GM12892 (cell line): Measurements from ENCODE around the gene CPT1B.

Experiments used
- POLR2A ChIP-seq: IDR thresholded peaks from 2 replicates; pipeline ENCODE4 v1.6.1; 2011; ENCODE audit warnings: low read depth, low read length, control low read depth
- POLR2AphosphoS5 ChIP-seq: IDR thresholded peaks from 2 replicates; pipeline ENCODE4 v1.6.1; 2011; ENCODE audit warnings: low read depth, low read length, control low read depth

DNA sequence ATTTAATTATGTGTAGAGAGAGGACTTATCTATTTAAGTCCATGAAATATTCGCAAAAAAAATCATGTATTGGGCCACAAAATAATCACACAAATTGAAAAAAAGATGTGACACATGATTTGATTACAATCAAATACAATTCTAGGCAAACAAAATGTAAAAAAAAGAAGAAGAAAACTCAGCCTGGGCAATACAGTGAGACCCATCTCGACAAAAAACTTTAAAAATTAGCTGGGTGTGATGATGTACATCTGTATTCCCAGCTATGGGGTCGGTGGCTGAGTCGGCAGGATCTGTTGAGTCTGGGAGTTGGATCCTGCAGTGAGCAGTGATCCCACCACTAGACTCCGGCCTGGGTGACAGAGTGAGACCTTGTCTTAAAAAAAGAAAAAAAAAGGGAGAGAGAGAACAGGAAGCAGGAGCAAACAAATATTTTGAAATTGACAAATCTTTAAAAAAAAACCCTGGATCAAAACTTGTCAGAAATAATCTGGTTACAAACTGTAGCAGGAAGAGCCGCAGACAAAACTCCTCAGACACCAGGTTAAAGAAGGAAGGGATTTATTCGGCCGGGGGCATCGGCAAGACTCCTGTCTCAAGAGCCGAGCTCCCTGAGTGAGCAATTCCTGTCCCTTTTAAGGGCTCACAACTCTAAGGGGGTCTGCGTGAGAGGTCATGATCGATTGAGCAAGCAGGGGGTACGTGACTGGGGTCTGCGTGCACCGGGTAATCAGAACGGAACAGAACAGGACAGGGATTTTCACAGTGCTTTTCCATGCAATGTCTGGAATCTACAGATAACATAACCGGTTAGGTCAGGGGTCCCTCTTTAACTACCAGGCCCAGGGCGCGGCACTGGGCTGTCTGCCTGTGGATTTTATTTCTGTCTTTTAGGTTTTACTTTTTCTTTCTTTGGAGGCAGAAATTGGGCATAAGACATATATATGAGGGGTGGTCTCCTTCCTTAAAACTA, 45.1 kb downstream of the CPT1B start:
- no peak for TF ChIP-seq POLR2A
- TF ChIP-seq POLR2AphosphoS5, result no peak
